Nucleus accumbens (tissue), 56 donors: ENCODE data around the gene SLC39A2.
A peak's percentile ranks its signal among the peaks of the same experiment; 100 is the strongest.
"Not testable (repeated sequence)": the region's sequence is repeated elsewhere in the genome, so short reads cannot be mapped to it uniquely, and the experiment has no call there.

Experiments used
- DNase-seq, 56 donors: peaks; one replicate each; lab custom pipeline; 2025; lab: John Stamatoyannopoulos, UW

Gene SLC39A2

DNA sequence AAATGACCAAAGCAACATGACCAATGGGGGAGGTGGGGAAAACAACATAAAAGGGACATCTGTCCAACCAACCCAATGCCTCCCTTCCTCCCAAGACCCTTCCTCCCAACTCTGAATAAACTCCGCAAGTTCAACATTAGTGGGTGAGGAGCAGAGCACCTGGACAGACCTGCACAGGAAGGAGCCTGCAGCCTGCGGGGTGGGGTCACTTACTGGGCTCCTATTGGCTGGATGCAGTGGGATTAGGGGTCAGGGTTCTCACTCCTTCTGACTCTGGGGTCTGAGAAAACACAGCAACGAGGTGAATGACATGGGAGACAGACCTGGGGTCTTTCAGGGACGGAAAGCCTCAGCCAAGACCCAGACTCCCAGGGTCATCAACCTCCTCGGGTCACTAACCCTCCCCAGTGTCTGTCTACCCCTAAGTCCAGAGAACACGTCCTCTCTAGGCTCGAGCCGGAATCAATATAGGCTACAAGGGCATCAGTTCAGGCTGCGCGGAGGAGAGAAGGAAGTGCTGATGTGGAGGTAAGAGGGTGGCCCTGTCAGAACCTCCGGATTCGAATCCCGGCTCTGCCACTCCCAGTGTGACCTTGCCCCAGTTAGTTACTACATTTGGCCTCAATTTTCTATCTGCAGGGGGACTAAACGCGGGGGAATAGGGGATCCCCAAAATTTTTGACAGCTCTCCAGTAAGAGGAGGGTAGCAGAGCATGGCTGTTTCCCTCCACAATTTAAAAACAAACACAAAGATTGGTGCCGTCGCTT, 24.9 kb downstream of the SLC39A2 start:
- DNase-seq = no peak

DNA sequence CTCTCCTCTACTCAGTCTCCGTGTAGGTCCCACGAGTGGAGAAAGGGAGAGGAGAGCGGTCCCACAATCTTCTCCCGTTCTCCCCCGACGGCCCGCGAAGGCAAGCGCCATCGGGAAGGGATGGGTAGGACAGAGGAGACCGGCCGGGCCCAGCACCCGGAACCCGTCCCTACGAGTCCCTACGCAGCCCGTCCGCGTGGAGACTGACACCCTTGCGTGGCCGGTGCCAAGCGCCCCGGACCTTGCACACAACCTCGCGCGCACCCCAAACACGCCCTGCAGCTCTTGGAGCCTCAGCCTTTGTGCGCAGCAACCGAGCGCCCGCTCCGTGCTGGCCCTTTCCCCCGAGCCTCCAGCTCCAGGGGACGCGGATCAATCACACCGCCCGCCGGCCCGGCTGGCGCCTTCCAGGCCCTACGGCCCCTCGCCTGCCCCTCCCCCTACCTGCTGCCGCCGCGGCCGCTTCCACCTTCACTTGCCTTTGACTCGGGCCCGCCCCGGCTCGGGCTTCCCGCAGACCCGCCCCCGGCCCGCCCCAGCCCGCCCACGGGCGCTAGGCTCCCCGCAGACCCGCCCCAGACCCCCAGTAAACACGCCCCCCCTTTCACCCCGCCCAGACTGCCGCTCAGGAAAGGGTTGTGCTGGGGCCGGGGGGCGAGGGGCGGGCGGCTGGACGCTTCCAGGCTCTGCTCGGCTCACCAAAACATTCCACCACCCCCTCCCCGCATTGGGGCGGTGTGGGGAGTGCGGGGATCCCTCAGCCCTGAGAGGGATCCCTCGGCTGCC, 25.7 kb downstream of the SLC39A2 start, which contains the start of gene NDRG2:
Gene NDRG2 (minus strand): TSS at position 477 of the 786 bp plus-strand sequence. CDS start 1,746 bp downstream, outside the sequence.
- DNase-seq = peak in 53 of 56 donors; percentile 45 to 93 (median 78)

DNA sequence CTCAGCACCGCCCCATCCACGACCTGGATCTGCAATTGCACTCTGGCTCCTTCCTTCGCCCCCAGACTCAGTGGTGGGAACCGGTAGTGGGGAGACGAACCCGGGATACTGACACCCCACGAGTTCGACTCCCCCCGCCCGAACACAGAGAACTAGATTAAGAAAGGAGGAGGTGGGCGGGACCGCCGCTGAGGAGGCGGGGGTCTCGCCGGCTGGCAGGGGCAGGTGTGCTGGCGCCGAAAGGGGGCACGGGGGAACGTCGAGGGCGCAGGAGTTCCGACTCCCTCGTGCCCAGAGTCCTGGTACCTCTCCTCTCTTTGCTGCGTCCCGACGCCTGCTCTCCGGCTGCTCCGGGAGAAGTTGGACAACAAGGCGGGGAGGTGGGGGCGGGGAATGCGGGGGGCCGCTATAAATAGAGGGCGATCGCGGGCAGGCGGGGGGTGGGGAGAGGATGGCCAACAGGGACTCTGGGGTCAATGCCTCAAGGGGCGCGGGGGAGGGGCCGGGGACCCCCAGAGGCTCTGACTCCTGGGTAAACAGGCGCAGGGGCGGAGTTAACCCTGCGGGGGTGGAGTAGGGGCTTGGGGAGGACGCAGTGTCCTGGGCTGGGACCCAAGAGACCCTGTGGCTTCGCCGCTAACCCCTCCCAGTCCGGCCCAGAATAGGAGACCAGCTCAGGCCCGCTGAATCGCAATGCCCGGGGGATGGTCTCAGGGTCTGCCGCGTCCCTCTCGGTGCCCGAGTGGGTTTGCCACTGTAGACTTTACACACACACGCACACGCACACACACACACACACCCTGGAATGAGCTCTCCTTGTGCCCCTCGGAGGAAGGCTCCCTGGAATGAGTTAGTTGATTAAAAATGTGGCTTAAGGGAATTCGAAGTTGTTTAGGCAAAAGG, 26.5 kb downstream of the SLC39A2 start:
- peak; percentile 35 to 96 (median 86) for DNase-seq

DNA sequence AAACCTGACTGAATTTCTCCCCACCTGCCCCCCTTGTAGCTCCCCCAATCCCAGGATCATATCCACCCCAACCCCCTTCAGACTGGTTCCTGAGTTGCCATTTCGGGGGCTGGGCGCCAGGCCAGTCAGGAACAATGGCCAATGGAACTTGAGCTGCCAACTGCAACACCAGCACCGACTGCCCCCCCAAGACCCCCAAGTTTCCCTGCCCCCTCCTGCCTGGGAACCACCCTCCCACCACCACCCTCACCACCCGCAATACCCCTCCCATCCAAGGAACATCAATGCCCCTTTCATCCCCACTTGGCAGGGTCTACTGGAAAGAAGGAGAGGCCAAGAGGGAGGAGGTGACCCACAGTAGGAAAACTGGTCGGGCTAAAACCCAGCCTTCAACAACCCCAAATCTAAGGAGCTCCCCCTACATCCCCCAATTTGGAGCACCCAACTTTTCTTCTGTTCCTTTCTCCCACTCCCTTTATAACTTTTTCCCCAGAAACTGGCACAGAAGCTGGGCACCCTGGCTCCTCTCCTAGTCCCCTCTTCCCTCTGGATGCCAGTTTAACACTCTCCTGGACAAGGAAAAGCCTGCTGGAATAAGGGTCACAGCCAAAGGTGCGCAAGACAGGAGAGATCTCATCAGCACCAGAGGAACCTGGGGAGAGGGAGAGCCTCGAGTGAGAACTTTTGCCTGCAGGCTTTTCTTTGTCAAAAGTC, 27.3 kb downstream of the SLC39A2 start:
- peak in 55 of 56 donors; percentile 43 to 94 (median 85) for DNase-seq

DNA sequence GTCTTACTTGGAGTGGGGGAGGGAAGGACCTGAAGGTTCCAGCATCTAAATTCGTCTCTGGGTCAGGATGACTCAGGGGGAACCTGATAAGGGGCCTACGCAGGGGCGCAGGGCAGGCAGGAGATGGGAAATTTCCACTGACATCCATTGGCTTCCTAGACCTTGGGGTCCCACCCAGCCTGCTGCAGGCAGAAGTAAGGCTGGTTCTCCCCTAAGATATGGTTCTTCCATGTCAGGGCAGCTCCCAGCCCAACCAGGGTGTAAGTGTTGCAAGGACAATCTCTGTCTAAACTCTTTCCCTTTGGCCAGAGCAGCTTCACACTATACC, 27.9 kb downstream of the SLC39A2 start:
- DNase-seq = peak in 4 of 56 donors; percentile 37 to 66 (median 50)

DNA sequence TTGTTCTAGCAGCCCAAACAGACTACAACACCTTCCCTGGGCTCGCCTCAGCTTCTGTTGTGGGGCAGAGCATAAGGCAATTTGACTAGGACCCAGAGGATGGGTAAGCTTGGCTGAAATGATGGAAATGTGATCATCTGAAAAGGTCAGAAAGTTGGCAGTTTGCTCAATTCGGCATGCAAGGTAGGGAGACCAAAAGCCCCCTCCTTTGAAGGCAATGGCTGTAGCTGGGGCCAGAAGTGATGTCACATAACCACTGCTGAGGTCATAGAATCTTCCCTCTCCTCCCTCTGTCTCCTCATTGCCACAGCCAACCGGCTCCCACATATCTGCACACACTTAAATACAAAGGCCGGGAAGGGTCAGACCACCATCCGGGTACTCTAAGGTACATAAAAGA, 30.8 kb downstream of the SLC39A2 start, which contains the start of gene TPPP2:
Gene TPPP2 (plus strand): TSS at position 301 of the 400 bp plus-strand sequence. CDS start 365 bp downstream, outside the sequence.
- no peak for DNase-seq

DNA sequence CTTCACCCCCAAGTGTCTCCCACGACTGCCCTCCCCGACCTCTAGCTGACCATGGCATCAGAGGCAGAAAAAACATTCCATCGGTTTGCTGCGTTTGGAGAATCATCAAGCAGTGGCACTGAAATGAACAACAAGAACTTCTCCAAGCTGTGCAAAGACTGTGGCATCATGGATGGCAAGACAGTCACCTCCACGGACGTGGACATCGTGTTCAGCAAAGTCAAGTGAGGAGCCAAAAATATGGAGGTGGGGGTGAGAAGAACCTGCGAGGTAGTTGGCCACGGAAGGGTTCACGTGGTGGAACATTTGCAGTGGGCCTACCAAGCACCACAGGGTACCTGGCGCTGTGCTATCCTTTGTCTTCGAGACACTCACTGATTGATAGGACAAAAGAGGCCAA, 31.4 kb downstream of the SLC39A2 start:
- no peak for DNase-seq

DNA sequence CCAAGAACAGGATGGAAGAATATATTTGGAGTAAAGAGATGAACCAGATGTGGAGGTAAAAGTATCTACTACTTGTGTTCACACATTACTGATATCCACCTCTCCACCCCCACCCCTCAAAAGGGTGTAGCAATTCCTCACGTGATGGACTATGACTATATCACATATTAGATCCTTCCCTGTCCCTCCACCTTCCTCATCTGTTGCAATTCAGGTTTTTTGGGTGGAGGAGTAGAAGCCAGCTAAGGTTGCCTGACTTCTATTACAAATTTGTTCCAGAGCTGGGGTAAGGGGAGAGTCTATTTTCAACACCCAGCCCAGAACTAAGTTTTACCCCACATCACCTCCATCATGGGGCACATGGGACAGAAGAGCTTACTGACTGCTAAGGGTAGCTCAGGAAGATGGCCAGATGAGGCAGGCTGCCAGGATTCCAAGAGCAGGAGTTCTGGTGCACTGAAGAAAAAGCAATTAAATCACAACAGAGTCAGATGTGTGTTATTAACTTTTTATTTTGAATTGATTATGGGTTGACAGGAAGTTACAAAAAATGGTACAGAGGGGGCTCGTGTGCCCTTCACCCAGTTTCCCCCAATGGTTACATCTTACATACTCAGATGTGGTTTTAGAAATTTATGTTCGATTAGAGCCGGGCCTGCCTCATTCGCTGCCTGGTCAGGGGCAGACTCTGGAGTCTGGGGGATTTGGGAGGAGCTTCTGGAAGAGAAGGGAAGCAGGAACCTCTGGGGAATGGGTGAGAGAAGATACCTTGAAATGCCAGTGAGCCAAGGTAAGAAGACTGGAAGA, 33.4 kb downstream of the SLC39A2 start:
- peak in 3 of 56 donors; percentile 4 to 26 (median 17) for DNase-seq

DNA sequence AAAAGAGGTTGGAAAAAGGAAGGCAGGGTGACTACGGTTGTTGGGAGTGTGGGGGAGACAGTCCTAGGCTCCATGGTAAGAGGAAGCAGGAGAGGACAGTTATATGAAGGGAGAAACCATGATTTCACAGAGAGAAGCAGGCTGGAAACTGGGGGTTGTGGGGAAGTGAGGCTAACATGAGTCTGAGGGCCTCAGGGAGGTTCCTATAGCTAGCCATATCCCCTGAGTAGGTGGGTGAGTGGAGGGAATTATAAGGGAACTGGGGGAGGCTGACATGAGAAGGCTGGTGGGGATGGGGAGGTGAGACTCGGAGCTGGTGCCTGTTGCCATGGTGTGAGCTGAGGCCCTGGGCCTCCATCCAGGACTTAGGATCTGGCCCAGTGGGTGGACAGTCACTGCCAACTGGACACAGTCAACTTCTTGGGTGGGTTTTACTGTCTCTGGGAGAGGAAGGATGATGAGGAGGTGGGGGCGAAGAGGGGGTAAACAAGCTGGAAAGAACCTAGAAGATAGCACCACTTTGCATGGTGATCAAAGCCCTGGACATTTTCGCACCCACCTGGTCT, 34.1 kb downstream of the SLC39A2 start:
- DNase-seq = peak in 9 of 56 donors; percentile 7 to 36 (median 23)

DNA sequence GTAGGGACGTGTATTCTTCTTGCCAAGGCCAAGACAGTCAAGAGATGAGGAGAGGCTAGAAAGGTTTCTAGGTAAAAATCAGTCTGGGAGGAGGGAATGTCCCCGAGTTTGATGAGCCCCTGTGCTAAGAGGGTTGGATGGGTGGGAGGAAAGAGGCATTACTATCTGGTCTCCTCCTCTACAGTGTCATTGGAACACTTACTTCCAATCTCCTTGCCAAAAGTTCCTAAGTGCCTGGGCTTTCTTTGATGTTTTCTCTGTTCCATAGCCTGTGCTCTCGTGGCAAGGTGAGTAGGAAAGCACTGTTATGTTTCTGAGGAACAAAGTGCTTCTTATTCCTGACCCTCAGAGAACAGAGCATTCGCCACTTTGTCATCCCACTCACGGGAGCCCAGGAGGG, 35.6 kb downstream of the SLC39A2 start, which contains the start of gene RNASE13:
Gene RNASE13 (minus strand): TSS at position 101 of the 400 bp plus-strand sequence. CDS start 519 bp downstream, outside the sequence.
- no peak for DNase-seq

DNA sequence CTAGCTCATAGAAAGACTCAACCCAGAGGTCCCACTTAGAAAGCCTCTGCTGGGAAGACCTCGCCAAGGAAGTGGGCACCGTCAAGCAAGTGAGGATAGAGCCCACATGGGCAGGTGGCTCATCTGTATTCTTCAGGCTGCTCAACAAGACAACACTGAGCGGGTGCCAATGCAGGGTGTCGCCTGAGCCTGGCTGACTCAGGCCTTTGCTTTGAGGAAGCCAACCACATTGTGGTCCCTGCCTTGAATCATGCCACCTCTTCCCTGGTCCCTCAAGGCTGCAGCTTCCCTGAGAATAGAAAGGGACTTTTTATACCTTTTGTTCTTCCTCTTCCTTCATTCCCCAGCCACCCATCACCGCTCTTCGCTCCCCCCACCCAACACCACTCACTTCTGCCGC, 37.7 kb downstream of the SLC39A2 start:
- DNase-seq = peak in 4 of 56 donors; percentile 8 to 42 (median 26)

DNA sequence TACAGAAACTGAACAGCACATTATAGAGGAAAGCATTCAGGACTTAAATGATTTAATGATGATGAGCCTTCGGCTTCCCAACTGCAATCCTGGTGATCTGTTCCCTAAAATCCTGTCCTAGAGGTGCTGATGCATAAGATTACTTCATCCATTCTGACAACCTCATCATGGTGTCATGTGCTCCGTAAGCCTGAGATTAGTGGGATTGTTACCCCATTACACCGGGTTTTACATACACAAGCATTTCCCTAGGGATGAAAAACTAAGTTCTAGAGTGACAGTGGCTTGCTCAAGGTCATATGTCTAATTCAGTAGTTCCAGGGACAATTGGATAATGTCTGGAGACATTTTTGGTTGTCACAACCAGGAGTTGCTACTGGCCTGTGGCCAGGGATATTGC, 38.1 kb downstream of the SLC39A2 start:
- DNase-seq = no peak

DNA sequence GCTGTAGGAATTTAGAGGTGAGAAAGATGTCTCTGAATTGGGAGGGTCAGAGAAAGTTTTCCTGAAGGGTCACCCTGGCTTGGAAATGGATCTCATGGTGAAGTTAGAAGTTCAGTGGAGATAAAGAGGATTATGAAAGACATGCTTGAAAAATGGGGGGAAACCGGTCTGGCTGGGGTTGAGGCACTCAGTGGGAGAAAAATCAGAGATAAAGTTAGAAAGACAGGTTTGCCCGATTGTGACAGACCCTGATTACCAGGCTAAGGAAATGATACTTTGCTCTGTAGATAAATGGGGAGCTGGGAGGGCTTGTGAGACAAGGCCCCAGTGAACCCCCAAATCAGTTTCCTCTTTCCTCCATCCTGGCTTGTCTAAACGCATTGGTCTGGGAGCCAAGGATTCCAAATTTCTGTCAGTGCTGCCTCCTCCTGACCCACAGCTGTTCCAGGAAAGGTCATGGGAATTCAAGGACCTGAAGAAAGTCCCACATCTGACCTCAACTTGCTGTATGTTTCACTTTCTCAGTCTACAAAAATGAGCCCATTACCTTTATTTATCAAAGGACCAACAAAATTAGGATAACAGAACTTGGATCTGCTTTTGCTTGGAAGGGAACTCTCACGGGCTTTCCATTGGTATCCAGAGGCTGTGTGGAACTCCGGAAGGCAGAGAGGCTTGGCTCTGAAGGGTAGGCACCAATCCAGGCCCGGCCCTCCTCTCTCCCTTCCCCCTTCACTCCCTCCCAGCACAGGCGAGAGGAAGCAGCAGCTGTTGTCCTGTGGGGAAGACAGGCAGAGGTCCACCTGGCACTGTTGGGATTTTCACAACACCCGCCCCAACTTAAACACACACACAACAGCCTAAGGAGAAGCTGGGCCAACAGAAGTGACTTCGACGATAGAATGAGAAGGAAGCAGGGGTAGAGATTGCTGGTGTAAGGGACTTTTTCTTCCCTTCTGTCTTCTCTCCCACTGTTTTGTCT, 39.6 kb downstream of the SLC39A2 start:
- peak in 55 of 56 donors; percentile 19 to 90 (median 77) for DNase-seq

DNA sequence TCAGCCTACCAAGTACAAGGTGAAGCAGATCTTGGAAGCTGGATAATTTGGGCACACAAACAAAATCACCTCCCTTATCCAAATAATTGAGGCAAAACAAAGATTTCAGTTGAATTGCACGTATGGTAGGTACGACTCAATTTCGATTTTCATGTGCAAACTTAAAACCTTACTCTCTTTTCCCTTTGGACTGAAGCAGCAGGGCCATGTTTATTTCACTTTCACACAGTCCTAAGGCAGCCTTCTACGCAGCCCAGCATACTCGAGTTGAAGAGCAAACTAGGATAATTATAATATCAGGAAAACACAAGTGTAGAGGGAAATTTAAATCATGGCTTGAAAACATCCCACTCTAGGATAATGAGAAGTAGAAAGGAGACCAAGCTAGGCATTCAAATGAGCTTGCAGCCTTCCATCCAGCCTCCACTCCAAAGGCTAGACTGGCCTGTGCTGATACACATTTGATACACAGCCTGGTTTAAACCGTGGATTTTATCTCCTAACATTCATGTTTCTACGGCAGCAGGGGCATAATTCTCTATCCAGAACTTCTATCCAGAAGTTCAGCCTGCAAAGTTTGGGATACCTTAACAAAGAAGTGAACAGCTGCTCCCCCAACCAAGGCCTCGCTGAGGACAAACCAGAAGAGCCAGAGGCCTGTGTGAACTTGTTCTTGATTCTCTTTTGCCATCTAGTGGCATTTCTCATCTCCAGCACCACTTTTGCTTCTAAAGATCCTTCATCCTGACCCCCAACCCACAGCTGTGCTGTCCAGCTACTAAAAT, 40.7 kb downstream of the SLC39A2 start:
- peak in 47 of 56 donors; percentile 7 to 80 (median 46) for DNase-seq

DNA sequence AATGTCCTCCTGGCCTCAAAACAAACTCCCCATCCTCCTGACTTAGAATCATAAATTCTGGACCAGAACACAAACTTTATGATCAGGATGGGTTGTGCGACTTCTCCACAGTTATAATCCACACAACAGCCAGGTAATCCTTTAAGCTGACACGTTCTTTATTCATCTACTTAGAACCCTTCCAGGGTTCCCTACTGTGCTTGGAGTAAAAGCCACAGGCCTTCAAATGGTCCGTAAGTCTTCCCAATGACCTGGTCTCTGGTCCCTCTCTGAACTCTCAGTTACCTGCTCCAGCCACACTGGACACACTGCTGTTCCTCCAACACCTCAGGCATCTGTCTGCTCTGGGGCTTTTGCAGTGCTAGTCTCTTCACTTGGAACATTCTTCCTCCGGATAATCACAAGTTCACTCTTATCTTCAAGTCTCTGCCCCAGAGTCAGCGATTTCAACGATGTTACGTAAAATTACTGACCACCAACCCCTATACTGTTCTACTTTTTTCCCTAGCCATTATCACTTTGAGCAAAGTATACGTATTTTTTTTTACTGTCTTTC, 41.4 kb downstream of the SLC39A2 start:
- no peak for DNase-seq

DNA sequence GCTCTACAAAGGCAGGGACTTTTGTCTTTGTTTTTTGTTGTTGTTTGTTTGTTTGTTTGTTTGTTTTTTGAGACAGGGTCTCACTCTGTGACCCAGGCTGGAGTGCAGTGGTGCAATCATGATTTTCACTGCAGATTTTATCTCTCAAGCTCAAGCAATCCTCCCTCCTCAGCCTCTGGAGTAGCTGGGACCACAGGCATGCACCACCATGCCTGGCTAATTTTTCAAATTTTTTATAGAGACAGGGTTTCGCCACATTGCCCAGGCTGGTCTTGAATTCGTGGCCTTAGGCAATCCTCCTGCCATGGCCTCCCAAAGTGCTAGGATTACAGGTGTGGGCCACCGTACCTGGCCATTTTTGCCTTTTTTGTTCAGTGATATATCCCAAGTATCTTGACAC, 41.8 kb downstream of the SLC39A2 start:
- not testable (repeated sequence) for DNase-seq
